GM10847 (cell line): ENCODE measurements around the gene PWWP2A.

Experiments
- POLR2A ChIP-seq: IDR thresholded peaks from 2 replicates; pipeline ENCODE4 v1.6.1; 2011; ENCODE audit not compliant: insufficient read length; ENCODE audit errors: extremely low read depth

The PWWP2A gene

DNA sequence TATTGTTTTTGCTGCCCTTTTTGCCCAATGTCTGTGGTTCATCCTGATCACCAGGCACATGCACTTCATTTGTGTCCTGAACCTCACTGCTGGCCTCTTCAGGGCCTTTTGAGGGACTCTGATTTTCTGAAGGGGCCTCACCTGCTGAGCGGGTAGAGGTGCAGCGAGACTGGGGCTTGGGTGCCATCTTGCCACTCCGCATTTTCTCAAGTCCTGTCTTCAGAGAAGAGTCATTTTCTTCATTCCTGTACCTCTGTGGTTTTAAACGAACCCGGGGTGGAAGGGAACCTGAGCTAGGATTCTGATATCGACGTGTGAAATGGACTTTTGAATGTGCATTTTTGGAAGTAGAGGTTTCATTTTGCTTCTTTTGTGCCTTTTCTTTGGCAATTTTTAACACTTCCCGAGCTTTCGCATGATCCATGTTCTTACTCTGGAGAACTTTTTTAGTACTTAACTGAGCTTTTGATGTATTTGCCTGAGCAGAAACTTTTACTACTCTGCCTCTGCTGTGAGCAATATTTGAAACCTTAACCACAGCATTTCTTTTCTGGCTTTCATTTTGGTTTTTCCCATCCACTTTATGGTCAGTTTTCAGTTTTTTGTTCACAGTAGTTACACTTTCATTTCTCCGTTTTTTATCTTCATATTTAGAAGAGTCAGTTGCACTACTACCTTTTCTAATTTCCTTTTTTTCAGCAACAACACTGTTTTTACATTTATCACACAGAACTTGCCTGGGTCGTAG lies 26.1 kb downstream of the PWWP2A start:
- TF ChIP-seq POLR2A: no peak

DNA sequence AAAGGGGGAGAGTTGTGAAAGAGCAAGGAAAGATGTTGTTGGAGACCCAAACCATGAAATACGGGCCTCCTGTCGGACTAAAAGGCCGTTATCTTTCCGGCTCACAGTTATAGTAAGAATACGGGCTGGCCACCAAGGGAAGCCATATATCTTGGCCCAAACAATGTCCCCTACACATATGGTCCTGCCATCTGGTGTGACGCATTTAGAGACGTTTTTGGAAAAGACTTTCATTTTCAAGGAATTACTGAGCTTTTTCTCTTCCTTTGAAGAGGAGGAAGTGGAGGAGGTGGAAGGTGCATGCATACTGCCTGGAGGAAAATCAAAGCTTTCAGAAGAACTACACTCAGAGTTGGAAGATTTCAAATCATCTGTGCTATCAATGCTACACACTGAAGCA lies 26.7 kb downstream of the PWWP2A start:
- TF ChIP-seq POLR2A: no peak

DNA sequence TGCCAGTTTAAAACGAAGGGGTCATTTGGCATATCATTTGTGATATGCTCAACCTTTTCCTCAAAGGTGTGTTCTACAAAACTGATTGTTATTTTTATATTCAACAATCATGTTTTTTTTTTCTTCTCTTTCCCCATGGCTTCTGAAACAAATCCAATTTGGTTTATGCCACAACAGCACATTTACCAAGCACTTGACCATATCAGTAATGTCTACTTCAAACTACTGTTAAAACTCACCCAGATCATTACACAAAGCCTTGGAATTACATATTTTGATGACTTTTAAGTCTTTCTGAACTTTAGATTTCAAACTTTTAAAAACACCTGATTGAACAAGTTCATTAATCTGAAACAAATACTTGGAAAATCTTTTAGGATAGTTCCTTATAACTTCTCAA lies 29.2 kb downstream of the PWWP2A start:
- no peak for TF ChIP-seq POLR2A

DNA sequence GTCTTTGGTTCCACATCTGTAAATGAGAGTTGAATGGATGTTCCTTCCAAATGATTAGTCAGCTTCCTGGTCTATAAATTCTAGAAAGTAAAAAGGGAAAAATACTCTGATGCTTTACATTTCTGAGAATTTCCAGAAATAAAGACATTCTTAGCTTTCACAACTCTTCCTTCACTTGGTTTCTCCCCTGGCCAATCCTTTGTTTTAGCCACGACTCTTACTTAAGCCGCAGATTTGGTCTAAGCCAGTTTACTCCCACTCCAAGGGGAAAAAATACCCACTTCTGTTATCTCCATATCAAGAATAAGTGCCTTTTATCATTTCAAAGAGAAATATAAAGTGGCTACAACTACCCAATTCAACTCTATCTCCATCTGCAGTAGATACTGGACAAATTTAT lies 29.7 kb downstream of the PWWP2A start:
- no peak for TF ChIP-seq POLR2A

DNA sequence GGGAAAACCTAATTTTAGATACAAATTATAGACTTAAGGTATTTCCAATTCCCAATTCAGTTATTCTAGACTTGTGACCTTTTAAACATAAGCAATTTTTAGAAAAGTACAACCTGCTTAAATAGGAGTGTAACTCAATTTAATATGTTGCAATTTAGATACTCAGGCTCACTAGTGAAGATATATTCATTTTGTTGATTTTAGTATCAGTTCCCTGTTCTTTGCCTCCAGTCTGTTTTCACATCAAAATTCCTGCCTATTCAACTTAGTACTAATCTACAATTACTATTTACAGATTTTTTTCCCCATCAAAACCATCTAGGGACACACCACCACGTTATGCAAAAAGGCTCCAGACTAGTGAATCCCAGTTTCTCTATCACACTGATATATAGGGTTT lies 30.4 kb downstream of the PWWP2A start:
- TF ChIP-seq POLR2A: no peak

DNA sequence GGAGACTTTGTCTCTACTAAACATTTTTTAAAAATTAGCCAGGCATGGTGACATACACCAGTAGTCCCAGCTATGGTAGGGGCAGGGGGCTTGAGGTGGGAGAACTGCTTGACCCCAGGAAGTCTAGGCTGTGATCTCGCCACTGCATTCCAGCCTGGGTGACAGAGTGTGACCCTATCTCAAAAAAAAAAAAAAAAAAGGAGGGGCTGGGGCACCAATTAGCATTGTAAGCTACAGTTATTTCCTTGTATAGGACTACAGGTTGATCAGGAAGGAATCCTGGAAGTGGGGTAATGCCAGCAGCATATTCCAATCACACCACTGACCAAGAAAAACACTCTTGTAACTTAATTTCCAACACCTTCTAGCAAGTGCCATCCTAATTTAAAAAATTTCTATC lies 32.1 kb downstream of the PWWP2A start:
- TF ChIP-seq POLR2A: no peak

DNA sequence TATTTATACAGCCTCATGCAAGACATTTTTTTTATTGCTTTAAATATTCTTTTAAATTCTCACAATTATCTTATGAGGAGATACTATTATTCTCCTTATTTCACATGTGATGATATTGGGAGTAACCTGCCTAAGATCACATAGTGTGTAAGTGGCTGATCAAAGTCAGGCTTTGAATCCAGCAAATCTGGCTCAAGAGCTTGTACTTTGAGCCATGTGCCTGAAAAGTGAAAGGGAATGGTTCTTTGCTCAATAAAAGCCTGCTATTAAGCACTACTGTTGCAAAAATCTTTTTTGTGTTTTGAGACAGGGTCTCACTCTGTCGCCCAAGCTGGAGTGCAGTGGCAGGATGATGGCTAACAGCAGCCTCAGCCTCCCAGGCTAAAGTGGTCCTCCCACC lies 35.1 kb downstream of the PWWP2A start:
- no peak for TF ChIP-seq POLR2A

DNA sequence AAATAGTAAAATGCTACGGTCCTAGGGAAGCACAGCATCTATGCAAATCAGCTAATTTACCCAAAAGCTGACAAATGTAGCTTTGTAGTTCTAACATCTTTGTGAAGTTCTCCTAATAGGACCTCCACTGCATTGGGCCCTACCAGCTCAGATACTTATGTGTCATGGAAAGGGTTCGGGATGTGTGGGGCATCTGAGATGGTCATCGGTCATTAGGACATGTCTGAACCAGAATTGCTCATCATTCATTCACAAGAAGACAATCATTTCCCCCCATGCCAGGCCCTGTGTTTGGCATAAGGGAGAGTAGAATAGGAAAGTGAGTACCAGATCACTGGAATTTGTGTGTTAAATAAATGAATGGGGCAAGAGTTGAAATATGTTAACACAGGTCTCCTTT lies 35.7 kb downstream of the PWWP2A start:
- no peak for TF ChIP-seq POLR2A

DNA sequence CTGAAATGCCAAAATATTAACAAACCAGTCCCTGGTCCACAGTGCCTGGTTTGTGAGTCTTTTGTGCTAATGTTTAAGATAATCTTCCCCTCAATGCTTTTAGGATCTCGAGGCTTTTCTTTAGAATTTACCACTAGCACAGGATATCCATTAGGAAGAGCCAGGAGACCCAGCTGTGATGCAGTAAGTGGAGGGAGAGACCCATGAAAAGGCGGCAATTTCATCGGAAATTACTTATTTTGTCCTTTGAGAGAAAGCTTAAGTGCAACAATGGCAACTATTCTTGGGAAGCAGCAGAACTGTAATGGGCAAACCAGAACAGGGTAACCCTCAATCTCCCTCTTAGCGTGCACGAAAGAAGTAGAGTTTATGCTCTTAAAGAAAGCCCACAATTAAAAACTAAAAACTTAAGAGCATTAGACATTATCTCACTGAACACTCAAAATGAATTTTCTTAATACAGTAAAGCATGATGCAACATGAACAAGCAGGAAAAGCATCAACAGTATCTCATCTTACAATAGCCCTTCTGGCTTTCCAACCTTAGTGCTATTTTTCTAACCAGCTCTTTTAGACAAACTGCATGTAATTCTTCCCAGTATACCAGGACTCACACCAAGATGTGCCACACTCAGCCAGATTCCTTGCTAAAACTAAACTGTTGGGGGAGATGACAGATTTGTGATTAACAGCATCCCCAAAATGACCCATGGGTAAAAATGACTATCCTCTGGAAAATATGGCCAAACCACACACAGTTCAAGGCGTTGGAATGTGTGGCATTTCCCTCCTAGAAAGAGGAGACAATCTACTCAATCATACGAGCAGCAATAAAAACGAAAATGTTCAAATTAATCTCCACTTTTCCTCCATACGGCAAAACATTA lies 36.4 kb downstream of the PWWP2A start:
- TF ChIP-seq POLR2A: no peak

DNA sequence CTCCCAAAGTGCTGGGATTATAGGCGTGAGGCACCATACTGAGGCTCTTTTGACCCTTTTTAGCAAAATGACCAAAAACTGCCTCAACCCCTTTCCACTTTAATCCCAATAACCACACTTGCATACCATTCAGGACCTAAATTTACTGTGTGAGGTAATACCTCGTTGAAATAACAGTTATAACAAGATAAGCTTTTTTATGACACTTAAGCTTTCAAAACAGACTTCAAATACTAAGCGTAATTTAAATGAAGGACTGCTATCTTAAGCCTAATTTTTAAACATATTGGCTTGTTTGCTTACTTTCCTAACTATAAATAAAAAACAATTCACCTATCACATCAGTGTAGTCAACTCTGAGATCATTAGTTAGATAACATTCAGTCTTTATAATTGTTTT lies 37.8 kb downstream of the PWWP2A start:
- no peak for TF ChIP-seq POLR2A

DNA sequence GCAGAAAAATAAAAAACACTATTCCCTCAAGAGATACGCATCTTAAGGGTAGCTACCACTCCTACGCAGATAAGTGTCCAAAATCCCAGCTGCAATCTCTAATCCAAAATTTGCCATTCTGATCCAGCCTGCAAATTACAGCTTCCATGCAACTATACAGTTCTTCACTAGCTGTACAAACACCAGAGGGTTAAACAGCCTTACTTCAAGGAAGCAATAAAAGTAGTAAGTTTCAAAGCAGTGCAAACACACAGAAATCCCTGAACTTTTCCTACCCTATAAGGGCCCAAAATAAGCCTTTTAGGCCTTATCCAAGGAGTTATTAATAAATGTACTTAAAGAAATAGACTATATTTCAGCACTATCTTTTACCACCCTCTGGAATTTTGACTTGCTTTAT lies 39.5 kb downstream of the PWWP2A start:
- TF ChIP-seq POLR2A: no peak

DNA sequence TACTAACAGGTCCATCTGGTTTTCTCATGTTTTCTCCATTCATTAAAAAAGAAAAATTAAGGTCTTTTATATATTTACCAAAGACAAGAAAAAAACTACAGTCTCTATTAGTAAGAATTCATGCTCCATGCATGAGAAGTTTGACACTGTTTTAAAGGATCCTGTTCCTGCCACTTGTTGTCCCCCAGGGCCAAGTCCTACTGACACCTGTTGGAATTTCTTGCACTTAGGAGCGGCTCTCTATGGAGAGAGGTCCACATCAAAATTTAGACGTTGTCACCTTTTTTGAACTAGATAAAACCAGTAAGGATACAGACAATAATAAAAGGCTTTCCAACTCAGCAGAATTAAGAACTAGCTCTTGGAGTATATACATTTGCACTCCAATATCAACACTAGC lies 42.3 kb downstream of the PWWP2A start:
- no peak for TF ChIP-seq POLR2A

DNA sequence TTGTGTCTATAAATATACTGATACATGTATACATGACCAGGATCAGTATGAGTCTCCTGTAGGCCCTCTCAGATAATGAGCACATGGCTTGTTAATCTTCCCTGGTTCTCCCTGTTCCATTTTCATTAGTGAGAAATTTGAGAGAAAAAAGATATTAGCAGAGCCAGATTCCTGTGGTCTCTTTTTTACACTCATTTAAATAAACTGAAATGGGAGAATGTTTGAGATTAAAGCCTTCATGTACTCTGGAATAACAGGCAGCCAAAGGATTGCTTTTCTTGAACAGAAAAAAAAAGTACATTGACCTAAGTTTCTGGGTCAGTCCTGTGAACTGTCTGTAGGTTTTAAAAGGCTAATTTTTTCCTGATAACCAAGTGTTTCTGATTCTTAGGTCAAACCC lies 44.2 kb downstream of the PWWP2A start:
- no peak for TF ChIP-seq POLR2A

DNA sequence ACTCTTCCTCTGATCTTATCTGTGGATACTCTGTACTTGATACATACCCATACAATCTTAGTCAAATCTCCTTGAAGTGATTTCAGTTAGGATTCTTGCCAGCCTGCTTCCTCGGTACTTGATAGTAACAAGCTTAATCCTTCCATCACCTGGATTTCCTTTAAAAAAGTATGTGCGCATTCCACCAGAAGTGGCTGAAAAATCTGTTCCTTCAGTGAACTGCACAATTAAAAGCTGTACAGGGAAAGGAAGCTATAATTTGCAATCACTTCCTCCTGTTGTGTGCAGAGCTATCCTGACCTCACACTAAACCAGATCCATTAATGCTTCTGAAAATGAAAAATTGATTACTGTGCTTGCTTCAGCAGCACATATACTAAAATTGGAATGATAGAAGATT lies 47.3 kb downstream of the PWWP2A start:
- no peak for TF ChIP-seq POLR2A

DNA sequence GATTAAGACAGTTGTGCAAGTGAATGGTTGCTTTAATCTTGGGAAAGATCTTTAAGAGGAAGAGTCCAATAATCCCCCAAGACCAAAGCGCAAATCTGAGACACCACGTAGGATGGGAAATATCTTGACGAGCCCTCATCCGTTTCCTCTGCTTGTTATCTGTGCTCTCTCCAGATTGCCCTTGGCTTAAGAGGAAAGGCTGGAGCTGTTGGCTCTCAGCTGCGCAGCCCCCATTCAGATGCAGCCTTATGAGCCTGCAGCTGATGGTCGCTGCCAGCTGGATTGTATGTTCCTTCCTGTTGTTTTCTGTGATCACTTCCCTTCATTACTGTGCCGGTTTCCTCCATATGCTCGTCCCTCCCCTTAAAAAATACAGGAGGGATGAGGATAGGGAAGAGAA lies 47.7 kb downstream of the PWWP2A start:
- TF ChIP-seq POLR2A: no peak

DNA sequence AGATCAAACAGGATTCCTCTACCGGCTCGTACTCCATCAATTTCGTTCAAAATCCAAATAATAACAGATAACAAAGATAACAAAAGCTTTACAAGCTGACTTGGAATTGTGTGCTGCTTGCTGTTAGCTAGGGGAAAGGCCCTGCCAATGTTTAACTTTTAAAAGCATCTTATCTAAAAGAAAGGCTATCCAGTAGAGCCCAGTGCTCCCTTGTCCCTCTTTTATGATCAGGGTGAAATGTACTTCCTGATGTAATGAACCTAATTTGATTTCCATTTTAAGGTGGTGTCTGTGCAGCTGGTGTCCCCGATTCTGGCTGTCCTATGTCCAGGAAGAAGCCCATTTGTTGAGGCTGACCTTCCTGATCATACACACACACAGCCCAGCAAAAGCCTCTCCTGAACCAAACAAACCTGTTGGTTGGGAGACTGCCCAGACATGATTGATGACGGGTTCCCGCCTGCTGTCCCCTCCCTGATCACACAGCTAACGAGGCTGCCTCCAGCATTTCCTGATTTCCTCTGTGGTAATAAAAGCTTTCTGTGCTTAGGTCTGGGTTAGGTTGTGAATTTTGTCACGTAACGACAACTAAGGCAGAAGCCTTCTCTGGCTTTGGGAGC lies 54.1 kb downstream of the PWWP2A start:
- TF ChIP-seq POLR2A: no peak

DNA sequence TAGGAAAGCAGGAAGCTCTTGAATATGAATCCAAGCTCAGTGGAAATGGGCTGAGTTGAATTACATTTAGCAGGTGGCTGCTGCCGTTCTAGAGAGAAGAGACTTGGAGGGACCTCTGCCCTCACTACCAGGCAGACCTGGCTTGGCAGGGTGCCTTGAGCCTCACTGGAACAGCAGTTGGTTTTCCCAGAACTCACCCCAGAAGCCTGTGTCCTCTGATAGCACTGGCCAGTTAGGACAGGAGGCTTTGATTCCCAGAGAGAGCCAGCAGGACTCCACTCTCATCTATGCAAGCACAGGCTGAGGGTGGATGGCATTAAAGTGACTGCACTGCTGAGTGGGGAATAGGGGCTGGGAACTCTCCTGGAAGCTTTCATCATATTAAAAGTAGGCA lies 54.8 kb downstream of the PWWP2A start:
- TF ChIP-seq POLR2A: no peak

DNA sequence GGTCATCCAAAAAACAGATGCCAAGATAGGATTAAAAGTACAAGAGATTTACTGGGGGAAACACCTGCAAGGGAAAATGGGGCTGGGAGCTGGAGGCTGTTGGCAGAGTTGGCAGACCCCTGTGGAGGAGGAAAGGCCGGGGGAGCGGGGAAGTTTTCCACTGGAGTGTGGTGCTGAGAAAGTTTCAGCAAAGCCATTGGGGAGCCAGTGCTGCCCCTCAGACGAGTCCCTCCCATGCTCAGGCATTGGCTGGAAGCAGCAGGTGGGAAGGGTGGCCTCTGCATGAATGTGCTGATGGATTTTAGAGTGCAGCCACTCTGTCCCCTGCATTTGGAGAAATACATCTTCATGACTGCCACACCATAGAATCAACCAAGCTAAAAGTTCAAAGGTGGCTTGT lies 57.5 kb downstream of the PWWP2A start:
- no peak for TF ChIP-seq POLR2A
